ENCODE results near the gene SENP1. TPM values are rescaled to one million over a fixed set of nuclear protein-coding genes. Genes with fewer than 3 reads are reported as not detected.

SENP1 gene
- total RNA-seq, 2 donors from 2014 or later: 11.4 to 15.8 TPM

GRCh38 chr12:48028541-48029431 is 77.1 kb downstream of the SENP1 start:
- 49 to 64% methylated on average over 3 to 5 of the region's 5 CpGs for WGBS, 2 donors
- no peaks in the 10 kb centered on the region for H3K4me1 ChIP-seq
- no peak for TF ChIP-seq CTCF (IDR thresholded peaks at IDR 0.05)
- TF ChIP-seq POLR2A (IDR thresholded peaks at IDR 0.05): no peak
- H3K4me3 ChIP-seq: no peak overlapping the region
- H3K36me3 ChIP-seq (replicated peaks in 1 of 2; ENCODE audit: insufficient read depth in 1 of 2, low read depth in 2 of 2): no peaks in the 10 kb centered on the region
- H3K27me3 ChIP-seq: no peaks in the 10 kb centered on the region
- ATAC-seq: no peak
- no peaks in the 10 kb centered on the region for H3K9me3 ChIP-seq
- intact Hi-C loops (cut with DNase I): no loop called here
- H3K27ac ChIP-seq: no peak overlapping the region
- DNase-seq: no peak

DNA sequence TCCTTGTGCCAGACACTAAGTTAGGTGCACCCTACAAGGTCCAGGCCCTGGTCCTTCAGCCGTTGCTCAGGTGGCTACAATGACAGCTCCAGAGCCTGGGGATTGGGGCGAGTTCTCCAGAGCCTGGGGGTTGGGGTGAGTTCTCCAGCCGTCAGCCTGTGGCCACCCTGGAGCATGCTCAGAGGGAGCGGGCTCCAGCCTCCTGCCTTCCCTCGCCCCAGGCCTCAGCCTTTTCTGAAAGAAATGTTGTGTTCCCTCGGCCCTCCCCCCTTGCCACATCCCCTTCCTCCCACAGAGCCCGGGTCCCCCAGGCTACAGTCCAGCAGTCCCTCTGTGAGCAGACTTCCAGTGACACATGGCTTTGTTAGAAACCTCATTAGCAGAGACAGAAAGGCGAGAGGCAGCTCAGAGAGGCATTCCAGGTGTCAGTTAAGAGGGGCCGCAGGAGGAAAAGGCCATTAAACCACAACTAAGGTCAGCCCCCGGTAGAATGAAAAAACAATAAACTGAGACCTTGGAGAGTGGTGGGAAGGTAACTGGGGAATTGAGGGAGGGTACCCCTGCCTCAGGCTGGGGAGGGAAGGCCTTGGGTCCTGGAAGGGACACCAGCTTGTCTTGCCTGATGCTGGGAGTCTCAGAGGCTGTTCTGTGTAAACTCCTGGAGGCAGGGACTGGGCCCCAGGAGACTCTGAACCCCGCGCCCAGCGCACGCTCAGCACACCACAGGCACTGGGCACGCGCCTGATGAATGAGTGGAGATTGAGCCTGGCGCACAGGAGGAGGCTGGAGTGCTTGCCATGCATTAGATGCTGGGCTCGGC is 78.5 kb downstream of the SENP1 start:
- intact Hi-C loops (cut with DNase I): no loop called here
- H3K4me3 ChIP-seq: no peak overlapping the region
- DNase-seq (no peak), ATAC-seq (no peak)
- no peaks in the 10 kb centered on the region for H3K27me3 ChIP-seq
- TF ChIP-seq CTCF (IDR thresholded peaks at IDR 0.05) (no peak), POLR2A (IDR thresholded peaks at IDR 0.05) (no peak)
- WGBS, 2 donors: 72 to 76% methylated on average over 15 to 18 of the region's 18 CpGs
- no peaks in the 10 kb centered on the region for H3K9me3 ChIP-seq
- H3K36me3 ChIP-seq (replicated peaks in 1 of 2; ENCODE audit: insufficient read depth in 1 of 2, low read depth in 2 of 2): no peaks in the 10 kb centered on the region
- no peak overlapping the region for H3K27ac ChIP-seq
- no peaks in the 10 kb centered on the region for H3K4me1 ChIP-seq

DNA sequence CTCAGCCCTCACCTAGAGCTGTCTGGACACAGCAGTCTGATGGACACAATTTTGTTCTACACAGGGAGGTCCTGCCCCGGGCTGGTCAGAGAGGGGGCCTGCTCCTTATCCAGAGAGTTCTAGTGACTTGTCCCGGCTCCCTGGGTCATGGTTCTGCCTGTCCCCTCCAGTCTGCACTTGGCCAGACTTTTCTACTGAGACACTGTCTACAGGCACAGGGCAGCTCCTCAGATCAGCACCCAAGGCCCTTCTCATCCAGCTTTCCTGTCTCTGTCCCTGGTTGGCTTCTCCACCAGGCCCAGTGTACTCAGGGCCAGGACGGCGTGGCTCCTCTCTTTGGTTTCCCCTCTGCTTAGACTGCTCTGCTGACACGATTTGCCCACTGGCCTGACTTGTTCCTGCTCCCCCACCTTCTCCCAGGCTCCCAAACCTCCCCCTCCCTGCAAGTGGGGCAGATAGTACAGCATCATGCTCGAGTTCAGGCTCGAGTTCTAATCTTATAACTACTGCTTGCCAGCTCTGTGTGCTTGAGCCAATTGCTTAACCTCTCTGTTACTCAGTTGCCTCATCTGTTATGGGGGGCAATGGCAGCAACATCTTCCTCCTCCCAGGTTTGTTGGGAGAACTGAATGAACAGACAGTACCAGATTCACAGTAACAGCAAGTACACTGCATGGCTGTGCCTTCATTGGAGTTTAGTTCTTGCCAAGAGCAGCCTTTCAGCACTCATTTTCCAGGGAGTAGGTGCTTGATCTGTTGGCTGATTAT is 79.6 kb downstream of the SENP1 start:
- Histone ChIP-seq H3K9me3 (no peaks in the 10 kb centered on the region), H3K27me3 (no peaks in the 10 kb centered on the region), H3K4me1 (no peaks in the 10 kb centered on the region), H3K27ac (no peak overlapping the region), H3K36me3 (replicated peaks in 1 of 2; ENCODE audit: insufficient read depth in 1 of 2, low read depth in 2 of 2) (no peaks in the 10 kb centered on the region), H3K4me3 (no peak overlapping the region)
- WGBS, 2 donors: 67 to 73% methylated on average over 6 to 7 of the region's 7 CpGs
- intact Hi-C loops (cut with DNase I): no loop called here
- DNase-seq: no peak
- no peak for ATAC-seq
- TF ChIP-seq CTCF (IDR thresholded peaks at IDR 0.05) (no peak), POLR2A (IDR thresholded peaks at IDR 0.05) (no peak)

DNA sequence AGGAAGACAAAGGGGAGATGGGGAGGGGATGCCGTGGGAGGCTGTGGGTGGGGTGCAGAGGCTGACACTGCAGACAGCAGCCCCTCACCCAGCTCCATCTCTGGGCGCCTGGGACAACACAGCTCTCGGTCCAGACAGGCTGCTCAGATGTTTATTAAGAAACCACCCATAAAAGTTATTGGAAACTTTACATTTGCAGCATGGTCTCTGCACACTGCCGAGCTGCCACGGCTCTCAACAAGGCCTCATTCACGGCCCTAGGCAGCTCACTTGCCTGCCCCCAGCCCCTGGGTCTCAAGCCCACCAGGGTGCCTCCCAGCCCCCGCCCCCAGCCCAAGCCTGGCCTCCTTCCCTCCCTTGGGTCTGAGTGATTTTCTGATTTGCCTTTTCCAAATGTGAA is 80.6 kb downstream of the SENP1 start:
- Histone ChIP-seq H3K27ac (no peak overlapping the region), H3K4me3 (no peak overlapping the region), H3K9me3 (no peaks in the 10 kb centered on the region), H3K4me1 (no peaks in the 10 kb centered on the region), H3K27me3 (no peaks in the 10 kb centered on the region), H3K36me3 (replicated peaks in 1 of 2; ENCODE audit: insufficient read depth in 1 of 2, low read depth in 2 of 2) (no peaks in the 10 kb centered on the region)
- 73 to 74% methylated on average over 7 of the region's 7 CpGs for WGBS, 2 donors
- TF ChIP-seq CTCF (IDR thresholded peaks at IDR 0.05) (no peak), POLR2A (IDR thresholded peaks at IDR 0.05) (no peak)
- DNase-seq (no peak), ATAC-seq (no peak)
- intact Hi-C loops (cut with DNase I): no loop called here
